SIG-M5 treated with dmso at 0.1 percent for 504 hours (cell line): Measurements from ENCODE around the gene RAB5B.
"Not testable (repeated sequence)": the region's sequence is repeated elsewhere in the genome, so short reads cannot be mapped to it uniquely, and the experiment has no call there.

ENCODE experiments used
- DNase-seq: peaks from one replicate; lab custom pipeline; 2025; ENCODE audit not compliant: unreplicated experiment; lab: John Stamatoyannopoulos, UW

RAB5B gene

GRCh38 chr12:55982319-55982936, 8.6 kb downstream of the RAB5B start:
- peak; percentile 21 for DNase-seq

- DNase-seq, result peak; percentile 61
Observed at GRCh38 chr12:55983232-55983842, 9.5 kb downstream of the RAB5B start.

GRCh38 chr12:55984861-55985260, 11.0 kb downstream of the RAB5B start:
- DNase-seq, result no peak

DNA sequence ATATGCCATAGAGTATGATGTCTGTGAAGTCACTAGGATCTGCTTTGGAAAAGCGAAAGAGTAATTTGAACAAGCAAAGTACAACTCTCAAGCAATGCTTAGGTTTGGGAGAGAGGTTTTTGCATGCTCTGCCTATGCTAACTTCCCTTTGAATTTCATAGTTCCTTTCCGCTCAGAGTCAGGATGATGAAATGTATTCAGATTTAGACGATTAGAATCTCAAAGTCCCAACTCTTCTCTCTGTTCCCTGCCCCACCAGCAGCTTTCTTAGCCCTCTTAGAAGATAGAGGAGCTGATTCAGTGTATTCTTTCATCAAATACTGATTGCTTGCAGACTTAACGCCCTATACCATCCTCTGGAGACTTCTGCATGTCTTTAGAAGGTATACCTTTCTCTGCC, 11.5 kb downstream of the RAB5B start:
- no peak for DNase-seq

- not testable (repeated sequence) for DNase-seq
Observed at GRCh38 chr12:55985976-55986375, 12.1 kb downstream of the RAB5B start.

- DNase-seq, result no peak
Observed at GRCh38 chr12:55991110-55991509, 17.2 kb downstream of the RAB5B start.

DNA sequence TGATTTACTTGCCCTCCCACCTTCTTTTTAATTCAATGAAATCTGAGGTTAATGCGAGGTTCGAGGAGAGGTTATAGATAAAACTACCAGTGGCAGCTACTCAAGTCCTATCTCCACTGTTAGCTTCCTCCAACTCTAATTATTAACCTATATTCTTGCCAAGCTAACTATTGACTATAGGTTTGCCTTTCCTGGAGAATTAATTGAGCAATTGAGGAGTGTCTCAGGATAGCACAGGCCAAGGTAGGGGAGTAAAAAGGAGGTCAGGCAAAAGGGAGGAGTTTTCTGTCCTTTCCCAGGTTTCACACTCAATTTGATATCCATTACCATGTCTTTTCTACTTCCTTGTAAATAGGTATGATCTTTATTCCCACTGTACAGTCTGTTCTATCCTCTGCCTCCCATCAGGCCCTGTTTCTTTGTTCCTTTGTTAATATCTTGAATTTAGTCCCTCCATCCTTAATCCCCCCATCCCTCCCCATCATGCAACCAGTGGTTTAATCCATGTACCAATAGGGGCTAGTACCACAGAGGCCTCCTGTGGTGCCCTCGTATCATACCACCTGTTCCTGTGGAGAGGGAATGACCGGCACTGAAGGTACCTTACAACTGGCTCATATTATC, 19.5 kb downstream of the RAB5B start:
- DNase-seq, result no peak

- no peak for DNase-seq
Observed at GRCh38 chr12:55995366-55995765, 21.5 kb downstream of the RAB5B start.

DNA sequence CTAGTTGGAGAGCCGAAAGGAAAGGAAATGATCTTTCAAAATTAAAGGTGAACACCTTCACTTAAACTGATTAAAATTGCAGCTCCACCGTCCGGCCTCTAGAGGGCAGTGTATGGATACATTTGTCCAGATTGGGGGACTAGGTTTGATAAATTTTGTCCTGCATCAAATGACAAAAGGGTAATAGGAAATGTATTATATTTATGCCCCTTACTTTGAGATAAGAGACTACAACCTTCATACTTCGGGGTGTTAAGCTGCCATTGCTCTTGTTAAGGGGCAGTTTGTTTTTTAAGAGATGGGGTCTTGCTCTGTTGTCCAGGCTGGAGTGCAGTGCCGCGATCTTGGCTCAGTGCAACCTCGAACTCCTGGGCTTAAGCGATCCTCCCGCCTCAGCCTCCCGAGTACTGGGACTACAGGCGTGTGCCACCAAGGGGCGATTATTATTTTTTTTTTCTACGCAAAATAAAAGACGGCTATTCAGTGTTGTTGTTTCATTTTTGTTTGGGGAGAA, 22.4 kb downstream of the RAB5B start:
- DNase-seq, result peak; percentile 67

GRCh38 chr12:55996715-55997534, 23.0 kb downstream of the RAB5B start, which contains the start of gene SUOX:
Gene SUOX, plus strand, starts transcription at chr12:55997276. Its CDS starts 4,946 bp downstream, at chr12:56002222.
- DNase-seq, result peak; percentile 69

DNA sequence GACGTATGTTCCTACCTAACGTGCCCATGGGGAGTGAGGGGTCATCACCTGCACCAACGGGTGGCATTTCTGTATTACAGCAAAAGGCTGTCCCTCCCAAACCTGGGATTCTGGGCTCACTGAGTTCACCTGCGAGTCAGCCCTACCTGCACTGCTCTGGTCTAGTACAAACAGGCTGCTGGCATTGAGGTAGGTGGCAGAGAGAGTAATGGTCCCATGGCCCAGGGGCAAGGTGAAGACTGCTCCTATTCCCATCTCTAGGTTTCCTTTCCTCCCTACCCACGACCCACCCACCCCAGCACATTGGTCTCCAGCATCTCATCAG, 23.6 kb downstream of the RAB5B start:
- no peak for DNase-seq

DNA sequence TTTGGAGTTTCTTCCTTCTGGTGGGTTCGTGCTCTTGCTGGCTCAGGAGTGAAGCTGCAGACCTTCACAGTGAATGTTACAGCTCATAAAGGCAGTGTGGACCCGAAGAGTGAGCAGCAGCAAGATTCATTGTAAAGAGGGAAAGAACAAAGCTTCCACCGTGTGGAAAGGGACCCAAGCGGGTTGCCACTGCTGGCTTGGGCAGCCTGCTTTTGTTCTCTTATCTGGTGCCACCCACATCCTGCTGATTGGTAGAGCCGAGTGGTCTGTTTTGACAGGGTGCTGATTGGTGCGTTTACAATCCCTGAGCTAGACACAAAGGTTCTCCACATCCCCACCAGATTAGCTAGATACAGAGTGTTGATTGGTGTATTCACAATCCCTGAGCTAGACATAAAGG, 25.6 kb downstream of the RAB5B start:
- DNase-seq, result not testable (repeated sequence)

DNA sequence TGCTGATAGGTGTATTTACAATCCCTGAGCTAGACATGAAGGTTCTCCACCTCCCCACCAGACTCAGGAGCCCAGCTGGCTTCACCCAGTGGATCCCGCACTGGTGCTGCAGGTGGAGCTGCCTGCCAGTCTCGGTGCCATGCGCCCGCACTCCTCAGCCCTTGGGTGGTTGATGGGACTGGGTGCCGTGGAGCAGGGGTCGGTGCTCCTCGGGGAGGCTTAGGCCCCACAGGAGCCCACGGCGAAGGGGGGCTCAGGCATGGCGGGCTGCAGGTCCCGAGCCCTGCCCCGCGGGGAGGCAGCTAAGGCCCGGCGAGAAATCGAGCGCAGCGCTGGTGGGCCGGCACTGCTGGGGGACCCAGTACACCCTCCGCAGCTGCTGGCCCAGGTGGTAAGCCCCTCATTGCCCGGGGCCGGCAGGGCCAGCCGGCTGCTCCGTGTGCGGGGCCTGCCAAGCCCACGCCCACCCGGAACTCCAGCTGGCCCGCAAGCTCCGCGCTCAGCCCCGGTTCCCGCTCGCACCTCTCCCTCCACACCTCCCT, 26.2 kb downstream of the RAB5B start:
- DNase-seq, result not testable (repeated sequence)

DNA sequence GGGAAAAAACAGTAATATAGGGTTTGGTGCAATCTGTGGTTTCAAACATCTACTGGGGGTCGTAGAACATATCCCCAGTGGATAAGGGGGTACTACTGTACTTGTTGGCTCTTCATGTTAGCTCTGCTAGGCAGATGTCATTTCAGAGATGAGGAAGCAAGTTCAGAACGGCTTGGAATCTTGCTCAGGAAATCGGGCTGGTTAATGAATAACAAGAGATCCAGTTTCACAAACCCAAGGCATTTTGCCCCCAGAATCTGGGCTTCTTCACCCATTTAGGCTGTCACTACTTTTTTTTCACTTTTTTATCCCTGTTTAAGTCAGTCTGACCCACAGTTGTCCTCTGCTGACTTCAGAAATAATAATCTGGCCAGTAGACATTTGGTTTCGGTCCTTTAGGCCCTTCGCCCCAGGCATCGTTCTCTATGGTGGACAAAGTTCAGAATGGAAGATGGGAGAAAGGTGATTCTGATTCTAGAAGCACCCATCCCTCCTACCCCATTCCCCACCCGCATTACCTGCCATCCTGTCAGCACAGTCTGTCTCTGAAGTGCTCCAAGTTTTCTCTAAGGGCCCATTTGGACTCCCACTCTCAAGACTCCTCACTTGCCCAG, 27.7 kb downstream of the RAB5B start:
- DNase-seq, result no peak

DNA sequence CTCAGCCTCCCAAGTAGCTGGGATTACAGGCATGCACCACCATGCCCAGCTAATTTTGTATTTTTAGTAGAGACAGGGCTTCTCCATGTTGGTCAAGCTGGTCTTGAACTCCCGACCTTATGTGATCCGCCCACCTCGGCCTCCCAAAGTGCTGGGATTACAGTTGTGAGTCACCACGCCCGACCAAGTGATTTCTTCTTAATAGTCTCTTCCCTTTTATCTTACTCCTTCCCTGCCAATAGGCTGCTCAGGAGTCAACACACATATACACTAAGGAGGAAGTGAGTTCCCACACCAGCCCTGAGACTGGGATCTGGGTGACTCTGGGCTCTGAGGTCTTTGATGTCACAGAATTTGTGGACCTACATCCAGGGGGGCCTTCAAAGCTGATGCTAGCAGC, 29.5 kb downstream of the RAB5B start:
- DNase-seq, result peak; percentile 51

- no peak for DNase-seq
Observed at GRCh38 chr12:56004211-56004610, 30.3 kb downstream of the RAB5B start.

- no peak for DNase-seq
Observed at GRCh38 chr12:56007564-56008559, 34.0 kb downstream of the RAB5B start.

- no peak for DNase-seq
Observed at GRCh38 chr12:56010111-56010570, 36.3 kb downstream of the RAB5B start.

GRCh38 chr12:56011509-56012090, 37.7 kb downstream of the RAB5B start:
- DNase-seq, result no peak
